Measurements from ENCODE around the gene RASGRP1.

RASGRP1 gene

DNA sequence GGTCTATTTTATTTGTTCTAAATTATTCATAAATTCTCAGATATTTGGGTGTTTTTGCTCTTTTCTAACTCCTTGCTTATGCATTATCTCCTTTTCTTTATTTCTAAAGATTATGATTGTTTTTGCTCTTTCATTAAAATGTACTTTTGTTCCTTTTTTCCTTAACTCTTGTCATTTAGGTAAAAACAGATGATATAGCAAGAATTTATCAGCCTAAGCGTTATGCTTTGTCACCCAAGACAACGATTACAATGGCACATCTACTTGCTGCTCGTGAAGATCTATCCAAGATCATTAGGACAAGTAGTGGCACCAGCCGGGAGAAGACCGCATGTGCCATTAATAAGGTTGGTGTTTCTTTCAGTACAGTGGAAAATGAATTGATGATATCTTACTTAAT is 83.5 kb downstream of the RASGRP1 start:
- TF ChIP-seq POLR2AphosphoS5 (IDR thresholded peaks at IDR 0.05; ENCODE audit: low read depth) (no peak), GABPA (IDR thresholded peaks at IDR 0.05; ENCODE audit: low read depth) (no peak), SPI1 (IDR thresholded peaks at IDR 0.05; ENCODE audit: borderline replicate concordance, low read depth) (no peak), REST (IDR thresholded peaks at IDR 0.05; ENCODE audit: insufficient replicate concordance, low read depth) (no peak)
- TF ChIP-seq, protein P1, sequence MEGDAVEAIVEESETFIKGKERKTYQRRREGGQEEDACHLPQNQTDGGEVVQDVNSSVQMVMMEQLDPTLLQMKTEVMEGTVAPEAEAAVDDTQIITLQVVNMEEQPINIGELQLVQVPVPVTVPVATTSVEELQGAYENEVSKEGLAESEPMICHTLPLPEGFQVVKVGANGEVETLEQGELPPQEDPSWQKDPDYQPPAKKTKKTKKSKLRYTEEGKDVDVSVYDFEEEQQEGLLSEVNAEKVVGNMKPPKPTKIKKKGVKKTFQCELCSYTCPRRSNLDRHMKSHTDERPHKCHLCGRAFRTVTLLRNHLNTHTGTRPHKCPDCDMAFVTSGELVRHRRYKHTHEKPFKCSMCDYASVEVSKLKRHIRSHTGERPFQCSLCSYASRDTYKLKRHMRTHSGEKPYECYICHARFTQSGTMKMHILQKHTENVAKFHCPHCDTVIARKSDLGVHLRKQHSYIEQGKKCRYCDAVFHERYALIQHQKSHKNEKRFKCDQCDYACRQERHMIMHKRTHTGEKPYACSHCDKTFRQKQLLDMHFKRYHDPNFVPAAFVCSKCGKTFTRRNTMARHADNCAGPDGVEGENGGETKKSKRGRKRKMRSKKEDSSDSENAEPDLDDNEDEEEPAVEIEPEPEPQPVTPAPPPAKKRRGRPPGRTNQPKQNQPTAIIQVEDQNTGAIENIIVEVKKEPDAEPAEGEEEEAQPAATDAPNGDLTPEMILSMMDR (IDR thresholded peaks at IDR 0.05; ENCODE audit: insufficient read depth, low read length) = no peak
- DNase-seq (ENCODE audit: low read depth in 1 of 2, low spot score in 1 of 2) = no peak

DNA sequence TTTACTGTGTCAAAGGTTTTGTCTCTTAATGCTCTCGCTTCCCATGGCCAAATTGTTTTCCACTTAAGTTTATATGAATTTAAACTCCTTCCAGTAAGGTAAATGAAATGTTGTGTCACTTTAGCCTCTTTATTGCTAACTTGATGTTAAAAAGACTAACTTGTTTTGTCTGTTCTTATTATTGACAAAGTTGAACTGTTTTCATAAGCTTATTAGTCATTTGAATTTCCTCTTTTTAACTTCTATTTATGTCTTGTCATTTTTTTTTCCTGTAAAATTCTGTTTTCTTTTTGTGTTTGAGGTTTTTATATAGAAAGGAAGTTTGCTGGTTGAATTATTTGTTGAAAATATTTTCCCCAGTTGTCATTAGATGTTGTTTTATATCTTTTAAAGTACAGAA is 84.9 kb downstream of the RASGRP1 start:
- no peak for DNase-seq (ENCODE audit: low read depth in 1 of 2, low spot score in 1 of 2)
- TF ChIP-seq, protein P1 (IDR thresholded peaks at IDR 0.05; ENCODE audit: insufficient read depth, low read length) = no peak
- TF ChIP-seq GABPA (IDR thresholded peaks at IDR 0.05; ENCODE audit: low read depth) (no peak), SPI1 (IDR thresholded peaks at IDR 0.05; ENCODE audit: borderline replicate concordance, low read depth) (no peak), REST (IDR thresholded peaks at IDR 0.05; ENCODE audit: insufficient replicate concordance, low read depth) (no peak), POLR2AphosphoS5 (IDR thresholded peaks at IDR 0.05; ENCODE audit: low read depth) (no peak)
- Histone ChIP-seq H3K4me3 (replicated peaks; ENCODE audit: insufficient read depth, low read length) (no peak overlapping the region), H3K27ac (replicated peaks) (no peak overlapping the region), H3K27me3 (ENCODE audit: insufficient read depth, poor library complexity, severe bottlenecking) (no peaks in the 10 kb centered on the region)

More for the DNA sequence above, 83.5 kb downstream of the RASGRP1 start:
- Histone ChIP-seq H3K4me3 (replicated peaks; ENCODE audit: insufficient read depth, low read length) (no peak overlapping the region), H3K27ac (replicated peaks) (no peak overlapping the region), H3K27me3 (ENCODE audit: insufficient read depth, poor library complexity, severe bottlenecking) (no peaks in the 10 kb centered on the region)

DNA sequence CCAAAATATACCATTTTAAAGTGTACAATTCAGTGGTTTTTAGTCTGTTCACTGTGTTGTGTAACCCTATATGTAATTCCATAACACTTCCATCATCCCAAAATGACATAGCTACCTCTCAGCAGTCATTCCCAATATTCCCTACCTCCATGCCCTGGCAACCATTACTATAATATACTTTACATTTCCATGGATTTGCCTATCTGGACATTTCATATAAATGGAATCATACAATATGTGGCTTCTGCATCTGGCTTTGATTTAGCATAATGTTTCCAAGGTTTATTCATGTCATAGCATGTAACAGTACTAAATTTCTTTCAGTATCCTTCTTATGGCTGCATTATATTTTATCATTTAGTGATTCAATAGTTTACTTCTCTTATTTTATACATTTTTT is 85.3 kb downstream of the RASGRP1 start:
- Histone ChIP-seq H3K4me3 (replicated peaks; ENCODE audit: insufficient read depth, low read length) (no peak overlapping the region), H3K27ac (replicated peaks) (no peak overlapping the region), H3K27me3 (ENCODE audit: insufficient read depth, poor library complexity, severe bottlenecking) (no peaks in the 10 kb centered on the region)
- TF ChIP-seq SPI1 (IDR thresholded peaks at IDR 0.05; ENCODE audit: borderline replicate concordance, low read depth) (no peak), REST (IDR thresholded peaks at IDR 0.05; ENCODE audit: insufficient replicate concordance, low read depth) (no peak), GABPA (IDR thresholded peaks at IDR 0.05; ENCODE audit: low read depth) (no peak), POLR2AphosphoS5 (IDR thresholded peaks at IDR 0.05; ENCODE audit: low read depth) (no peak)
- TF ChIP-seq, protein P1 (IDR thresholded peaks at IDR 0.05; ENCODE audit: insufficient read depth, low read length) = no peak
- DNase-seq (ENCODE audit: low read depth in 1 of 2, low spot score in 1 of 2) = no peak

Measured in HL-60 (cell line).